Stromal cell of bone marrow (primary cell): ENCODE measurements around the gene TBC1D20.

ENCODE experiments used
- DNase-seq: peaks from one replicate; pipeline ENCODE4 v3.0.0-alpha.2; 2012; ENCODE audit warnings: low read depth

The TBC1D20 gene

DNA sequence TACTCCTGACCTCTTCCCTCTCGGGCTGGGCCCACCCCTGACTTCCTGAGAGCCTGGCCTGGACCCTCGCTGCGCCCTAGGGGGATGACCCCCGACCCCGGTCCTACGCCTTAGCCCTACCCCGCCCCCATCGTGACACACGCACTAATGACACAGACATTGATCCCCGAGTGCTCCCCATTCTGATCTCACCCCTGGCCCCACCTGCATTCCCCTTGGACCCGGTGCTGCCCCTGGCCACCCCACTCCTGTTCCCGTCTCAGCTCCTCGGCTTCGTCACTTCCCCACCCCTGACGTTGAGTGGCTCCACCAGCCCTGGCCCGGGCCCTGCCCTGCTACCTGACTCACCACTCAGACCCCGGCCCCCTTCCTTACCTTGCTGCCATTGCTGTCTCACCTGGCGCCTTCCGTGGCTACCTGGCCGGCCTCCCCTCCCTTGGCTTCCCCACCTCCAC, 42.1 kb downstream of the TBC1D20 start:
- DNase-seq, result no peak

DNA sequence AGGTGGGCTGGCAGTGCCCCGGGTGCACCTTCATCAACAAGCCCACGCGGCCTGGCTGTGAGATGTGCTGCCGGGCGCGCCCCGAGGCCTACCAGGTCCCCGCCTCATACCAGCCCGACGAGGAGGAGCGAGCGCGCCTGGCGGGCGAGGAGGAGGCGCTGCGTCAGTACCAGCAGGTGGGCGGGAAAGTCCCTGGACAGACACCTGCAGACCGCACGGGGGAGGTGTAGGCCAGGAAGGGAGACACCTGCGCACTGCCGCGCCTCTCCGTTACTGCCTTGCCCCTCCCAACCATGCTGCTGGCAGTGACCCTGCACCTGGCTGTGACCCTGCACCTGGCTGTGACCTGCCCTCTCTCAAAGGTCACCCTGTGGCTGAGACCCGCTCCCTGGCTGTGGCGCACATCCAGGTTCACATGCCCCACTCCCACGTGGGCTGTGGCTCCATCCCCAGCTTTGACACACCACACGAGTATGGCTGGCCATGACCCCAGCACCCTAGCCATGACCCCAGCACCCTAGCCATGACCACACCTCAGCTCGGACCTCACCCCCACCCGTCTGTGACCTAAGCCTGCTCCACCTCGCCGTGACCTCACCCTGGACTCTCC, 42.7 kb downstream of the TBC1D20 start:
- DNase-seq, result no peak

DNA sequence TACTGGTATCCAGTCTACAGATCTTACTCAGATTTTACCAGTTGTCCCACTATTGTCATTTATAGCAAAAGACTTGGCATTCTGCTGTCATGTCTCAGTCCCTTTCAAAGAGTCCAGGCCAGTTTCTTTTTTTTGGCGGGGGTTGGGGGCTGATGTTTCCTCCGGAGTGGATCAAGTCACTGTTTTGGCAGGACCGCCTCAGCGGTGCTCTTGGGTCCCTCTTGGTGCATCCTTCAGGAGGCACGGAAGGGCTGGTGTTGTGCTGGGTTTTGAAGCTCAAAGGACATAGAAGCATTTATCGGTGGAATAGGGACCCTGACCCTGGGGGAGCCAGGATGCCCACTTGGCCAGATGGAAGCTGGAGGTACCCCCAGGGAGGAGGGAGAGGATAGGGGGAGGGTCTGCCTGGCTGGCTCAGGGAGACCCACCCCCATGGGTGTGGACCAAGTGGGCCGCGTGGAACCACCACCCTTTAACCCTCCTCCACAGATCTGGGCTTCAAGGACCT, 43.4 kb downstream of the TBC1D20 start:
- DNase-seq, result no peak

GRCh38 chr20:417801-418342, 44.5 kb downstream of the TBC1D20 start:
- DNase-seq, result no peak

DNA sequence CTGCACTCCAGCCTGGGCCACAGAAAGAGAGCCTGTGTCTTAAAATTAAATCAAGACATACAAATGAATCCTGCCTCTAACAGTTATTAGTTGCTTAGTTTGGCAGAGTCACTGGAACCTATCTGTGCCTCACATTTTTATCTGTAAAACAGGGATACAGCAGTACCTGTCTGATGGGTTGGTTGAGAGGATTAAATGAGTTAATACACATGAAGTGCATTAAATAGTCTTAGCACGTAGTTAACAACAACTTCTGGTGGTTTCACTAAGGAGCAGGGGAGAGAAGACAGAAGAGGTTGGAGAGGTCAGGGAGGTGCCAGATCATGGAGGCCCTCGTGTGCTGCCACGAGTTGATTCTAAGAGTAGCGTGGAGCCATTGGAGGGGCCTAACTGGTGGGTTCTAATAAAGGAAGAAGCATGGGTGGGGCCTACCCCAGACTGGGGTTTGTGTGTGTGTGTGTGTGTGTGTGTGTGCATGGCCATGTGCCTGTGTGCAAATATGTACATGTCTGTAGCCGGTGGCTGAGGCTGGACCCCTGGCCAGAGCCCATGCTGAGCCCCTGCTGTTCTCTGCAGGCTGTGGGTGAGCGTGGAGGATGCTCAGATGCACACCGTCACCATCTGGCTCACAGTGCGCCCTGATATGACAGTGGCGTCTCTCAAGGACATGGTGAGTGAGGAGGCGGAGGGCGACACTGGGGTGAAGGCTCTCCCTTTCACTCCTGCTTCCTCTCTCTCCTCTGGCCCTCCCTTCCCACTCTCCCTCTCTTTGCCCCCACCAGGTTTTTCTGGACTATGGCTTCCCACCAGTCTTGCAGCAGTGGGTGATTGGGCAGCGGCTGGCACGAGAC, 45.2 kb downstream of the TBC1D20 start:
- DNase-seq, result no peak

GRCh38 chr20:415820-416322, 46.5 kb downstream of the TBC1D20 start:
- no peak for DNase-seq

DNA sequence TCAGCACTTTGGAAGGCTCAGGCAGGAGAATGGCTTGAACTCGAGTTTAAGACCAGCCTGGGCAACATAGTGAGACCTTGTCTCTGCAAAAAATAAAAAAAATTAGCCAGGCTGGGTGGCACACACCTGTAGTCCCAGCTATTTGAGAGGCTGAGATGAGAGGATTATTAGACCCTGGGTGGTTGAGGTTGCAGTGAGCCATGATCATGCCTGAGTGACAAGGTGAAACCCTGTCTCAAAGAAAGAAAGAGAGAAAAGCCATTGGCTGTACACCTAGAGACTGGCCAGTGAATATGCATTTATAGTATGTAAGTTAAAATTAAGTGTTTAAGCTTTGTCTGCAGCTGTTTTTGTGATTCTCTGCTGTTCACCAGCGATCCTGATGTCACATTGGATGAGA, 48.2 kb downstream of the TBC1D20 start:
- no peak for DNase-seq

DNA sequence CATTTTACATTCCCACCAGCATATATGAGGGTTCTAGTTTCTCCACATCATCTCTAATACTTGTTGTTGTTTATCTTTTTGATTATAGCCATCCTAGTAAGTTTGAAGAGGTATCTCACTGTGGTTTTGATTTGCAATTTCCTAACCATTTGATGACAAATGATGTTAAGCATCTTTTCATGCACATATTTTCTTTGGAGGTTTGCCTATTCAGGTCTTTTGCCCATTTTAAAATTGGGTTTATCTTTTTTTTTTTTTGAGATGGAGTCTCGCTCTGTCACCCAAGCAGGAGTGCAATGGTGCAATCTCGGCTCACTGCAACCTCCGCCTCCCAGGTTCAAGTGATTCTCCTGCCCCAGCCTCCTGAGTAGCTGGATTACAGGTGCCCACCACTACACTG, 50.3 kb downstream of the TBC1D20 start:
- no peak for DNase-seq

GRCh38 chr20:409697-410559, 52.4 kb downstream of the TBC1D20 start:
- no peak for DNase-seq

DNA sequence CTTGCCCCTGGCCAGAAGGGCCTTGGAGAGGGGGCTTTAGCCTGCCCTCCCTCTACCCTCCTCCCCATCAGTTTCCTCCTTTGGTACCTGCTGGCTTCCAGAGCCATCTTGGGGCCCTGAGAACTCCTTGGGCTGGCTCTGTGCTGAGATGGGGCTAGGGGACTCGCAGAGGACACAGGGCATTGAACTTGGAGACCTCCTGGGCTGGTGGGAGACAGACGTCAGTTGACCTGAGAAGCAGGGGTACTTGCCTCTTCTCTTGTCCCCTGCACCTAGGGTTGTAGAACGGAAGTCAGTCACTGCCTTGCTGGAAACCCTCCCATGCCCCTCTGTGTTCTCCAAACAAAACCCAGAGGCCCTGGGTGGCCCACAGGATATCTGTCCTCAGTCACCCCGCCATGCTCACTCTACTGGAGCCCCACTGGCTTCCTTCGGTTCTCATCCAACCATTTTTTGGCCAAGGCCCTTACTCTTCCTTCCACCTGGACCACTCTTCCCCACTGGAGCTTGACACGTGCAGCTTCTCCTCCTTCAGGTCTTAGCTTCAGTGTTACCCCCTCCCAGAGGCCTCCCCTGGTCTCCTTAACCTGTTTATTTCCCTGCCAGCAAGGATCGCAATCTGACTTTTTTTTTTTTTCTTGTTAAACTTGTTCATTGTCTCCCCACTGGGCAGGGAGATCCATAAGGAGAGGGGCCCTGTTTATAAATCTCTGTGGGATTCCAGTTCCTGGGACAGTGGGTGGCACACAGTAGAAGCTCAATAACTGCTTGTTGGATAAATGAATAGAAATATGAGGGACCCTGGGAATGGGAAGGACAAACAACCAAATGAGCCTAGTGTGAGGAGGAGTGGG, 53.3 kb downstream of the TBC1D20 start:
- no peak for DNase-seq

DNA sequence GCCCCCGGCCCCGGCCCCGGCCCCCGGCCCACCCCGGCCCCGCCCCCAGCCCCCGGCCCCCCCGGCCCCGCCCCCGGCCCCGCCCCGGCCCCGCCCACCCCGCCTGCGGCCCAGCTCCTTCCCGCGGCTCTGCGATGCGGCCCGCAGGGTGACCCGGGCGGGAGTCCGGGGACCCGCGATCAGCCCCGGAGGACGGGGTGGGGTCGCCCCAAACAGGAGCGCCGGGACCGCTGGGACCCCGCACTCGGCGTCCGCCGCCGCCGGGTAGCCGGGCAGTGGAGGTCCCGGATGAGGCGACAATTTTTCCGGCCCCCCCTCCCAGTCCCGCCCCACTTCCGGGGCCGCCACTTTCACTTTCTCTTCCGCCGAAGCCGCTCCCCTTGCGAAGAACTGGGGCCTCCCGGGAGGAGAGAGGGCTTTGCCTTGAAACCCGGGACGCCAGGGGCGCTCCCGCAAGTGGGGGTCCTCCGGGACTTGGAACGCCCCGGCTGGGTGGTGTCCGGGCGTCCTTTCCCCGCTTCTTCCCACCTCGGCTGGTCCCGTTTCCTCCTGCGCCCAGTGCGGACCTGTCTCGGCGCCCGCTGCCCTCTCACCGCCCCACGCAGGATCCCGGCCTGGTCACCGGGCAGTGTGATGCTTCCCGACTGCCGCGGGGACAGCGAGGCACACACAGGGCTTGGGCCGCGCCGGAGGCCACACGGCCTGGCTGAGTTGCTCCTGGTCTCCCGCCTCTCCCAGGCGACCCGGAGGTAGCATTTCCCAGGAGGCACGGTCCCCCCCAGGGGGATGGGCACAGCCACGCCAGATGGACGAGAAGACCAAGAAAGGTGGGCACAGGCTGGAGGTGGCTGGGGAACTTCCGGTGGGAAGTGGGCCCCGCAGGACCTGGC, 54.1 kb downstream of the TBC1D20 start, which contains the start of gene RBCK1:
TSS of gene RBCK1 (plus strand) at position 347 of the 890 bp plus-strand sequence. CDS start at position 806, 459 bp downstream.
- DNase-seq, result peak; percentile 68

GRCh38 chr20:407133-407952, 55.0 kb downstream of the TBC1D20 start:
- peak; percentile 64 for DNase-seq

DNA sequence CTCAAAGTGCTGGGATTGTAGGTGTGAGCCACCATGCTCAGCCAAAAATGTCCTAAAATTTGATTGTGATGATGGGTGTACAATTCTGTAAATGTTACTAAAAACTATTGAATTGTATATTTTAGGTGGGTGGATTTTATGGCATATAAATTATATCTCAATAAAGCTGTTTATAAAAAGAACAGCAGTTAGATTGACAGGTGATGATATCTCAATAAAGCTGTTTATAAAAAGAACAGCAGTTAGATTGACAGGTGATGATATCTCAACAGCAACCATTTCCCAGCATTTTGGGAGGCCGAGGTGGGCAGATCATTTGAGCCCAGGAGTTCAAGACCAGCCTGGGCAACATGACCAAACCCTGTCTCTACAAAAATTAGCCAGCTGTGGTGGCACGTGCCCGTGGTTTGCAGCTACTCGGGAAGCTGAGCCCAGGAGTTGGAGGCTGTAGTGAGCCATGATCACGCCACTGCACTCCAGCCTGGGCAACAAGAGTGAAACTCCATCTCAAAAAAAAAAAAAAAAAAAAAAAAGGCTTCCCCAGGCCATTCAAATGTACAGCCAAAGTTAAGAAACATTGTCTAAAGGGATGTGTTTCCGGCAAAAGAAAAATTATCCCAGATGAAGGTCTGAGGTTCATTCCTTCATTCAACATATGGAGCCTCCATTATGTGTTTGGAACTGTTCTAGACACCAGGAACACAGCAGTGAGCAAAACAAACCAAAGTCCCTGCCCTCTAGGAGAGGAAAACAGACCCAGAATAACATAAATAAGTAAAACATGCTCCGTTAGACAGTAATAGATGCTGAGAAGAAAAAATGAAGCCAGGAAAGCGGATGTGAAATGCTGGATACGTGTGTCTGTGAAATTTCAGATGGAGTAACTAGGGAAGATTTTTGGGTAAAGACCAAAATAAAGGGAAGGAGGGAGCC, 55.9 kb downstream of the TBC1D20 start:
- no peak for DNase-seq

DNA sequence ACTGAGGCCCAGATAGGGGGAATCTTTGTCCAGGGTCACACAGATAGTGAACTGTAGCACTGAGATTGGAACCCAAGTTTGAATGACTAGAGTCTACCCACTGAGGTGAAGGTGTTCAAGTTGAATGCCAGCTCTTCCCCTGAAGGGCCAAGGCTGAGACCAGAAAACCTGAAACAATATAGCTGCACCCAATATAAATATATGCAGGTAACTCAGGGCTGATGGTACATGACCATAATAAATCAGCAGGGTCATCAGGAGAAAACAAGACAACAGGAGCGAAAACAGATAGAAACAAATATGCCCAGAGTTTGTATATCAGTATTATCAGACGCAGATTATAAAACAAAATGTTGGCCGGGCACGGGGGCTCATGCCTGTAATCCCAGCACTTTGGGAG, 58.2 kb downstream of the TBC1D20 start:
- DNase-seq, result no peak

GRCh38 chr20:403582-403957, 58.8 kb downstream of the TBC1D20 start:
- DNase-seq, result no peak

GRCh38 chr20:402898-403581, 59.3 kb downstream of the TBC1D20 start:
- no peak for DNase-seq

GRCh38 chr20:402496-402885, 59.8 kb downstream of the TBC1D20 start:
- no peak for DNase-seq
